Stimulated activated CD4-positive, alpha-beta T cell treated with anti-CD3 and anti-CD28 coated beads, Interleukin-2, amount 100 ng/mL, for 4 hours (primary cell): Measurements from ENCODE around the gene PIGM.

Experiments used
- DNase-seq: peaks from one replicate; pipeline ENCODE4 v3.0.0-alpha.2; 2020; ENCODE audit warnings: low read depth

PIGM gene

GRCh38 chr1:160022330-160023310 lies 9.2 kb downstream of the PIGM start:
- no peak for DNase-seq

- no peak for DNase-seq
Observed at GRCh38 chr1:160021376-160022074, 10.3 kb downstream of the PIGM start.

- no peak for DNase-seq
Observed at GRCh38 chr1:160020196-160020595, 11.6 kb downstream of the PIGM start.

- no peak for DNase-seq
Observed at GRCh38 chr1:160018900-160019299, 12.9 kb downstream of the PIGM start.

- no peak for DNase-seq
Observed at GRCh38 chr1:160018347-160018746, 13.4 kb downstream of the PIGM start.

GRCh38 chr1:160017592-160017991 lies 14.2 kb downstream of the PIGM start:
- no peak for DNase-seq

- DNase-seq = no peak
Observed at GRCh38 chr1:160011781-160012180, 20.0 kb downstream of the PIGM start.

- DNase-seq = no peak
Observed at GRCh38 chr1:160009801-160010200, 22.0 kb downstream of the PIGM start.

- no peak for DNase-seq
Observed at GRCh38 chr1:160009081-160009480, 22.7 kb downstream of the PIGM start.

GRCh38 chr1:160007577-160008200 lies 24.1 kb downstream of the PIGM start:
- no peak for DNase-seq

GRCh38 chr1:160006312-160006940 lies 25.4 kb downstream of the PIGM start:
- DNase-seq = peak; percentile 62

GRCh38 chr1:160005070-160005469 lies 26.7 kb downstream of the PIGM start:
- no peak for DNase-seq

- DNase-seq = no peak
Observed at GRCh38 chr1:160004425-160004824, 27.4 kb downstream of the PIGM start.

GRCh38 chr1:160004001-160004400 lies 27.8 kb downstream of the PIGM start:
- no peak for DNase-seq

GRCh38 chr1:160001440-160001839 lies 30.4 kb downstream of the PIGM start:
- DNase-seq = no peak

GRCh38 chr1:159999204-159999603 lies 32.6 kb downstream of the PIGM start:
- no peak for DNase-seq

GRCh38 chr1:159996653-159997052 lies 35.1 kb downstream of the PIGM start:
- no peak for DNase-seq

- DNase-seq = no peak
Observed at GRCh38 chr1:159994896-159995295, 36.9 kb downstream of the PIGM start.

GRCh38 chr1:159993911-159994310 lies 37.9 kb downstream of the PIGM start:
- no peak for DNase-seq

GRCh38 chr1:159992161-159992560 lies 39.6 kb downstream of the PIGM start:
- DNase-seq = no peak

GRCh38 chr1:159991513-159991912 lies 40.3 kb downstream of the PIGM start:
- no peak for DNase-seq

- DNase-seq = no peak
Observed at GRCh38 chr1:159990005-159990404, 41.8 kb downstream of the PIGM start.
